ENCODE results near the gene RPIA.

GRCh38 chr2:88651646-88652045, 39.8 kb upstream of the RPIA start:
- no peak for TF ChIP-seq CTCF (IDR thresholded peaks at IDR 0.05; ENCODE audit: low read depth, low read length, poor library complexity, severe bottlenecking)
- no peak for TF ChIP-seq EZH2phosphoT487 (IDR thresholded peaks at IDR 0.05; ENCODE audit: borderline replicate concordance, low read length)
